HepG2 (cell line): ENCODE measurements around the gene TRPM5. TPM values are rescaled to one million over a fixed set of nuclear protein-coding genes. Genes with fewer than 3 reads are reported as not detected.

Source experiments
- ATAC-seq: fragments of 200-7000 bp; cut with Tn5 transposase; 3 replicates; pipeline ENCODE4 v1.9.1; 2020; ENCODE audit warnings: mild to moderate bottlenecking, moderate library complexity
- BruUV-seq: library from RNA; stranded (reverse); fragments of 400-500 nt; replicated peaks from 2 replicates; lab custom pipeline; 2021; lab: Mats Ljungman, UMichigan
- CTCF ChIA-PET: fragments of 300-600 bp; formaldehyde crosslinking; extraction: SDS; loops from one replicate; lab custom pipeline; 2021; ENCODE audit warnings: low total read pairs, inconsistent platforms, low intra/inter-chr PET ratio; lab: Yijun Ruan, JAX
- POLR2A ChIA-PET: fragments of 350-600 bp; sonication (Branson Sonifier 250); formaldehyde crosslinking; loops from one replicate; lab custom pipeline; 2020; ENCODE audit warnings: antibody characterized with exemption, inconsistent platforms; lab: Yijun Ruan, JAX
- DNase-seq: peaks from one replicate; pipeline ENCODE4 v3.0.0-alpha.2; 2015; ENCODE audit warnings: low spot score
- FAIRE-seq: peaks from 3 replicates; lab custom pipeline; 2011; peaks lifted over from hg19 to GRCh38; lab: Jason Lieb, UNC
- H2AFZ ChIP-seq: one replicate; pipeline ENCODE4 v1.6.1; 2011; ENCODE audit warnings: low read length, inconsistent platforms
- H3K27ac ChIP-seq: fragments of 300-600 bp; 3 replicates; pipeline ENCODE4 v1.8.0; 2011; ENCODE audit warnings: mixed run types, mild to moderate bottlenecking, mixed read lengths, low read length, inconsistent platforms; ENCODE audit not compliant: insufficient read depth; ENCODE audit errors: extremely low read length
- H3K27me3 ChIP-seq, 2 experiments: fragments of 200-600 bp in 1 of 2; 2 replicates in 1 of 2; 3 replicates in 1 of 2; pipeline versions ENCODE4 v1.6.0 to v1.8.0; 2011; ENCODE audit warnings: low read length in 2 of 2, mild to moderate bottlenecking in 2 of 2, moderate library complexity in 2 of 2, inconsistent platforms in 1 of 2; ENCODE audit not compliant: insufficient read depth in 2 of 2, control insufficient read depth in 1 of 2
- H3K36me3 ChIP-seq, 2 experiments: fragments of 200-600 bp in 1 of 2; replicated peaks in 1 of 2; 2 replicates in 1 of 2; 3 replicates in 1 of 2; pipeline versions ENCODE4 v1.5.1 to v1.8.0; 2011; ENCODE audit warnings: low read length in 2 of 2, inconsistent platforms in 1 of 2; ENCODE audit not compliant: insufficient read depth in 2 of 2, control insufficient read depth in 1 of 2
- H3K4me1 ChIP-seq: 2 replicates; pipeline ENCODE4 v1.5.1; 2012; ENCODE audit warnings: low read length, inconsistent platforms; ENCODE audit not compliant: insufficient read depth
- H3K4me2 ChIP-seq: 2 replicates; pipeline ENCODE4 v1.6.0; 2011; ENCODE audit warnings: low read depth, low read length, inconsistent platforms
- H3K4me3 ChIP-seq, 3 experiments: fragments of 200-600 bp in 1 of 3; sonication (generic), shearing (Covaris generic) in 1 of 3; replicated peaks in 1 of 3; 2 replicates each; pipeline ENCODE4 v1.5.1; 2011 to 2016; ENCODE audit warnings: low read length in 3 of 3, inconsistent platforms in 2 of 3, low read depth in 2 of 3, mild to moderate bottlenecking in 2 of 3, control low read depth in 1 of 3, mixed read lengths in 1 of 3; ENCODE audit not compliant: insufficient read depth in 1 of 3
- H3K79me2 ChIP-seq: one replicate; pipeline ENCODE4 v1.6.1; 2011; ENCODE audit warnings: low read length, inconsistent platforms; ENCODE audit not compliant: insufficient read depth
- H3K9ac ChIP-seq: 2 replicates; pipeline ENCODE4 v1.6.0; 2011; ENCODE audit warnings: mild to moderate bottlenecking, low read depth, low read length, inconsistent platforms; ENCODE audit not compliant: insufficient read depth
- H3K9me3 ChIP-seq: 2 replicates; pipeline ENCODE4 v1.5.1; 2012; ENCODE audit warnings: mild to moderate bottlenecking, low read length
- H4K20me1 ChIP-seq: 2 replicates; pipeline ENCODE4 v1.6.0; 2011; ENCODE audit warnings: inconsistent platforms, mild to moderate bottlenecking, low read length, moderate library complexity; ENCODE audit not compliant: insufficient read depth
- GATAD1 ChIP-seq: IDR thresholded peaks from 2 replicates; pipeline ENCODE4 v1.6.1; 2016; ENCODE audit warnings: missing genetic modification reagents, missing compliant biosample characterization
- HMG20B ChIP-seq: conservative IDR thresholded peaks from 2 replicates; pipeline ENCODE4 v1.6.1; 2016; ENCODE audit warnings: missing genetic modification reagents, missing compliant biosample characterization
- JUN ChIP-seq: sonication (generic); formaldehyde crosslinking; IDR thresholded peaks from 2 replicates; pipeline ENCODE4 v1.4.0; 2020; ENCODE audit warnings: mild to moderate bottlenecking, missing genetic modification reagents
- NFE2L2 ChIP-seq: fragments of 150-350 bp; IDR thresholded peaks from 2 replicates; pipeline ENCODE4 v1.6.1; 2014; ENCODE audit warnings: low read length
- PAWR ChIP-seq: sonication (generic); formaldehyde crosslinking; IDR thresholded peaks from 2 replicates; pipeline ENCODE4 v1.4.0; 2020; ENCODE audit warnings: missing genetic modification reagents, mild to moderate bottlenecking, borderline replicate concordance
- PHF5A ChIP-seq: IDR thresholded peaks from one replicate; pipeline ENCODE4 v1.6.1; 2018; ENCODE audit warnings: low read depth, missing genetic modification reagents; ENCODE audit not compliant: unreplicated experiment
- PTBP1 ChIP-seq: fragments of 200-400 bp; formaldehyde crosslinking; IDR thresholded peaks from 2 replicates; pipeline ENCODE4 v1.6.1; 2018; ENCODE audit warnings: low read length, low read depth; ENCODE audit not compliant: poor library complexity, severe bottlenecking
- SALL1 ChIP-seq: sonication (generic); formaldehyde crosslinking; IDR thresholded peaks from 2 replicates; pipeline ENCODE4 v1.8.0; 2022; ENCODE audit warnings: mild to moderate bottlenecking, missing genetic modification reagents
- ZFP36L2 ChIP-seq: sonication (generic); formaldehyde crosslinking; IDR thresholded peaks from 2 replicates; pipeline ENCODE4 v1.4.0; 2020; ENCODE audit warnings: missing genetic modification reagents
- ZNF143 ChIP-seq: sonication (generic); formaldehyde crosslinking; IDR thresholded peaks from 2 replicates; pipeline ENCODE4 v1.4.0; 2020; ENCODE audit warnings: missing genetic modification reagents
- ZNF382 ChIP-seq: sonication (generic); formaldehyde crosslinking; IDR thresholded peaks from 2 replicates; pipeline ENCODE4 v1.5.0; 2020; ENCODE audit warnings: missing genetic modification reagents, mild to moderate bottlenecking, borderline replicate concordance
- ZNF430 ChIP-seq: sonication (generic); formaldehyde crosslinking; IDR thresholded peaks from 2 replicates; pipeline ENCODE4 v1.9.0; 2021; ENCODE audit warnings: mild to moderate bottlenecking, missing genetic modification reagents
- ZNF446 ChIP-seq: sonication (generic); formaldehyde crosslinking; IDR thresholded peaks from 2 replicates; pipeline ENCODE4 v1.5.0; 2020; ENCODE audit warnings: mild to moderate bottlenecking, missing genetic modification reagents
- ZNF562 ChIP-seq: sonication (generic); formaldehyde crosslinking; IDR thresholded peaks from 2 replicates; pipeline ENCODE4 v1.8.0; 2022; ENCODE audit warnings: missing genetic modification reagents, borderline replicate concordance
- WGBS: methylation state at CpG from one replicate; pipeline ENCODE4 v1.1.6; 2017; ENCODE audit warnings: low lambda C conversion rate; 5-methylcytosine and 5-hydroxymethylcytosine counted together
- in situ Hi-C: cut with HindIII; loops from 2 replicates; pipeline ENCODE4 v1.10.0; 2017; ENCODE audit warnings: low pct_unique_long_range_greater_than_20kb; ENCODE audit not compliant: extremely low pct_ligation_motif_present
- intact Hi-C: fragments of 100-400 bp; cut with micrococcal nuclease; formaldehyde crosslinking; loops from one replicate; pipeline ENCODE4 v1.10.0; 2022; ENCODE audit not compliant: unreplicated experiment
- polyA plus RNA-seq, 8 experiments: library from polyadenylated mRNA; depleted of rRNA in 3 of 8; stranded (reverse) in 7 of 8; unstranded in 1 of 8; fragments of >200 nt; fragmentation: Illumina TruSeq in 4 of 8; extraction: Trizol in 4 of 8; gene quantifications; 2 replicates each; pipeline versions ENCODE4 v1.2.1 to v1.2.3, GENCODE V29; 2011 to 2016; ENCODE audit warnings: low read depth in 4 of 8, missing spikeins in 1 of 8, mixed read lengths in 1 of 8; ENCODE audit not compliant: insufficient read depth in 1 of 8
- total RNA-seq, 5 experiments: library from RNA; depleted of rRNA; stranded (reverse); fragments of >200 nt; fragmentation: Illumina TruSeq; extraction: Trizol; gene quantifications; 2 replicates each; pipeline ENCODE4 v1.2.3, GENCODE V29; 2016; ENCODE audit warnings: low read depth in 1 of 5
- TF ChIP-seq, protein P1 (sequence below): sonication (generic); formaldehyde crosslinking; IDR thresholded peaks from 2 replicates; pipeline ENCODE4 v1.4.0; 2020; ENCODE audit warnings: missing genetic modification reagents
- TF ChIP-seq, protein P2 (sequence below): sonication (generic); formaldehyde crosslinking; IDR thresholded peaks from one replicate; pipeline ENCODE4 v1.5.1; 2020; ENCODE audit warnings: mild to moderate bottlenecking, missing genetic modification reagents; ENCODE audit errors: not compliant biosample characterization

The TRPM5 gene
- total and polyA plus RNA-seq, 2 of the 13 experiments (the other 11 are each of a cell fraction or from before 2014, with no cell fraction given): 0.12 TPM; not detected in 1

DNA sequence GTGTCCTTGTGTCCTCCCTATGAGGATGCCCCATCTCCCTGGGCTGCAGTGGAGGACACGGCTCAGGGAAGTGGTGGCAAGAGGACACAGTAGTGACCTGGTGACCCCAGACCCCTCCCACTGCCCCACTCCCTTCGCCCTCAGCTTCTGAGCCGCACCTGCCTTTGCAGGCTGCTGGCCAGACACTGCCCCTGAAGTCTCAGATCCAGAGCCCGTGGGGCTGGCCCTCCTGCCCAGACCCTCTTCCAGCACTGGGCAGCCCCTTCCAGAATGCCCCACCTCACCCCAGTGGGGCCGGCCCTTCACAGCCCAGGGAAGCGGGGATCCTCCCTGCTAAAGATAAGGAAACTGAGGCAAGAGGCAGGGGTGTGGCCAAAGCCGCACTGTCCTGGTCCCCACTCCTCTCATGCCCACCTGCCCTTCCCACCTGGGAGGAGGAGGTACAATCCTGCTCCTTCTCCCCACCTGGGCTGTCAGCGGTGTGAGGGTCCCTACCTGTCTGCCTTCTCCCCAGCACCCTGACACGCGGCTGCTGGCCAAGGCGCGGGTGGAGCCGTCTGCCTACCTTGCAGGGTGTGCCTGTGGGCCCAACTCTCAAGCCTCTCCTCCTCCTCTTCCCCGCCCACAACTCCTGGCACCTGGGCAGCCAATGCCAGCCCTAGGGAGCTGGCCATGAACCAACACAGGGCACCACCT is 17.3 kb downstream of the TRPM5 start:
- 0% methylated on average over 6 of the region's 14 CpGs for WGBS
- Histone ChIP-seq H3K4me2 (no peak overlapping the region), H3K36me3 (no peaks in the 10 kb centered on the region), H3K9ac (no peak overlapping the region), H3K79me2 (no peaks in the 10 kb centered on the region), H3K9me3 (no peaks in the 10 kb centered on the region), H3K4me1 (no peaks in the 10 kb centered on the region), H4K20me1 (no peaks in the 10 kb centered on the region), H2AFZ (no peak overlapping the region), H3K4me3 (no peak overlapping the region), H3K27ac (no peak overlapping the region), H3K27me3 (peaks cover 15 to 59% of the 10 kb centered on the region in 2 experiments)
- intact Hi-C loops (no loop called here), in situ Hi-C loops (loop anchor here (5.0 to 10.0 kb wide), 2 partner anchors 105 to 268 kb away; partner anchors contain the start of gene KCNQ1OT1)
- DNase-seq (no peak), ATAC-seq (no peak), FAIRE-seq (no peak)
- ChIA-PET CTCF (interaction anchor here (2.2 to 4.9 kb wide), 2 partner anchors 102 to 105 kb away, joined by 14 to 111 read pairs; no protein-coding TSS in a partner anchor), POLR2A (no interaction called here)
- no TSS peak for BruUV-seq
- TF ChIP-seq NFE2L2 (no peak), ZFP36L2 (no peak), ZNF446 (CRISPR knock-in tag) (no peak), ZNF430 (CRISPR knock-in tag) (no peak), SALL1 (no peak), ZNF562 (no peak), PHF5A (CRISPR knock-in tag) (no peak), JUN (CRISPR knock-in tag) (no peak), PTBP1 (no peak), HMG20B (no peak), ZNF143 (CRISPR knock-in tag) (no peak), ZNF382 (CRISPR knock-in tag) (no peak), PAWR (CRISPR knock-in tag) (no peak), GATAD1 (CRISPR knock-in tag) (no peak)
- TF ChIP-seq, protein P1, sequence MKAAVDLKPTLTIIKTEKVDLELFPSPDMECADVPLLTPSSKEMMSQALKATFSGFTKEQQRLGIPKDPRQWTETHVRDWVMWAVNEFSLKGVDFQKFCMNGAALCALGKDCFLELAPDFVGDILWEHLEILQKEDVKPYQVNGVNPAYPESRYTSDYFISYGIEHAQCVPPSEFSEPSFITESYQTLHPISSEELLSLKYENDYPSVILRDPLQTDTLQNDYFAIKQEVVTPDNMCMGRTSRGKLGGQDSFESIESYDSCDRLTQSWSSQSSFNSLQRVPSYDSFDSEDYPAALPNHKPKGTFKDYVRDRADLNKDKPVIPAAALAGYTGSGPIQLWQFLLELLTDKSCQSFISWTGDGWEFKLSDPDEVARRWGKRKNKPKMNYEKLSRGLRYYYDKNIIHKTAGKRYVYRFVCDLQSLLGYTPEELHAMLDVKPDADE (CRISPR knock-in tag): no peak
- TF ChIP-seq, protein P2, sequence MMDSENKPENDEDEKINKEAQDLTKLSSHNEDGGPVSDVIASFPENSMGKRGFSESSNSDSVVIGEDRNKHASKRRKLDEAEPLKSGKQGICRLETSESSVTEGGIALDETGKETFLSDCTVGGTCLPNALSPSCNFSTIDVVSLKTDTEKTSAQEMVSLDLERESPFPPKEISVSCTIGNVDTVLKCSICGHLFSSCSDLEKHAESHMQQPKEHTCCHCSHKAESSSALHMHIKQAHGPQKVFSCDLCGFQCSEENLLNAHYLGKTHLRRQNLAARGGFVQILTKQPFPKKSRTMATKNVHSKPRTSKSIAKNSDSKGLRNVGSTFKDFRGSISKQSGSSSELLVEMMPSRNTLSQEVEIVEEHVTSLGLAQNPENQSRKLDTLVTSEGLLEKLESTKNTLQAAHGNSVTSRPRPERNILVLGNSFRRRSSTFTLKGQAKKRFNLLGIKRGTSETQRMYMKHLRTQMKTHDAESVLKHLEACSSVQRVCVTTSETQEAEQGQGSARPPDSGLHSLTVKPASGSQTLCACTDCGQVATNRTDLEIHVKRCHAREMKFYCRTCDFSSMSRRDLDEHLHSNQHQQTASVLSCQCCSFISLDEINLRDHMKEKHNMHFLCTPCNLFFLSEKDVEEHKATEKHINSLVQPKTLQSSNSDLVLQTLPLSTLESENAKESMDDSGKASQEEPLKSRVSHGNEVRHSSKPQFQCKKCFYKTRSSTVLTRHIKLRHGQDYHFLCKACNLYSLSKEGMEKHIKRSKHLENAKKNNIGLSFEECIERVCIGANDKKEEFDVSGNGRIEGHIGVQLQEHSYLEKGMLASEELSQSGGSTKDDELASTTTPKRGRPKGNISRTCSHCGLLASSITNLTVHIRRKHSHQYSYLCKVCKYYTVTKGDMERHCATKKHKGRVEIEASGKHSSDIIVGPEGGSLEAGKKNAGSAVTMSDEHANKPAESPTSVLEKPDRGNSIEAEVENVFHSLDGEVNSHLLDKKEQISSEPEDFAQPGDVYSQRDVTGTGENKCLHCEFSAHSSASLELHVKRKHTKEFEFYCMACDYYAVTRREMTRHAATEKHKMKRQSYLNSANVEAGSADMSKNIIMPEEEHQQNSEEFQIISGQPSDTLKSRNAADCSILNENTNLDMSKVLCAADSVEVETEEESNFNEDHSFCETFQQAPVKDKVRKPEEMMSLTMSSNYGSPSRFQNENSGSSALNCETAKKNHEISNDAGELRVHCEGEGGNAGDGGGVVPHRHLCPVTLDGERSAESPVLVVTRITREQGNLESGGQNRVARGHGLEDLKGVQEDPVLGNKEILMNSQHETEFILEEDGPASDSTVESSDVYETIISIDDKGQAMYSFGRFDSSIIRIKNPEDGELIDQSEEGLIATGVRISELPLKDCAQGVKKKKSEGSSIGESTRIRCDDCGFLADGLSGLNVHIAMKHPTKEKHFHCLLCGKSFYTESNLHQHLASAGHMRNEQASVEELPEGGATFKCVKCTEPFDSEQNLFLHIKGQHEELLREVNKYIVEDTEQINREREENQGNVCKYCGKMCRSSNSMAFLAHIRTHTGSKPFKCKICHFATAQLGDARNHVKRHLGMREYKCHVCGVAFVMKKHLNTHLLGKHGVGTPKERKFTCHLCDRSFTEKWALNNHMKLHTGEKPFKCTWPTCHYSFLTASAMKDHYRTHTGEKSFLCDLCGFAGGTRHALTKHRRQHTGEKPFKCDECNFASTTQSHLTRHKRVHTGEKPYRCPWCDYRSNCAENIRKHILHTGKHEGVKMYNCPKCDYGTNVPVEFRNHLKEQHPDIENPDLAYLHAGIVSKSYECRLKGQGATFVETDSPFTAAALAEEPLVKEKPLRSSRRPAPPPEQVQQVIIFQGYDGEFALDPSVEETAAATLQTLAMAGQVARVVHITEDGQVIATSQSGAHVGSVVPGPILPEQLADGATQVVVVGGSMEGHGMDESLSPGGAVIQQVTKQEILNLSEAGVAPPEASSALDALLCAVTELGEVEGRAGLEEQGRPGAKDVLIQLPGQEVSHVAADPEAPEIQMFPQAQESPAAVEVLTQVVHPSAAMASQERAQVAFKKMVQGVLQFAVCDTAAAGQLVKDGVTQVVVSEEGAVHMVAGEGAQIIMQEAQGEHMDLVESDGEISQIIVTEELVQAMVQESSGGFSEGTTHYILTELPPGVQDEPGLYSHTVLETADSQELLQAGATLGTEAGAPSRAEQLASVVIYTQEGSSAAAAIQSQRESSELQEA (CRISPR knock-in tag): no peak
